A375 (cell line): ENCODE results near the gene ZMYM4. TPM values are rescaled to one million over a fixed set of nuclear protein-coding genes. Genes with fewer than 3 reads are reported as not detected.

Experiments
- small RNA-seq: library from RNA; depleted of rRNA; stranded (forward); fragments of <200 nt; gene quantifications from one replicate; pipeline ENCODE3, GENCODE V24; 2014
- total RNA-seq: library from RNA; depleted of rRNA; stranded (reverse); fragments of >200 nt; shearing (Covaris generic); gene quantifications from 2 replicates; pipeline ENCODE4 v1.2.3, GENCODE V29; 2014; rRNA removed

Gene ZMYM4
- 18.7 and 32.3 TPM in 2 replicates for total RNA-seq

GRCh38 chr1:35268282-35269200, at the start of gene ZMYM4:
Gene ZMYM4, plus strand, starts transcription at chr1:35268709. Its CDS starts 338 bp downstream, at chr1:35269047.

Small RNA genes within 50 kb of the gene (small RNA-seq; reads per million reads assigned to genes)
- not detected for gene RF00091

Other genes starting within 250 kb of the ZMYM4 start
- gene ZMYM6, start 236.8 kb upstream of the ZMYM4 start, total RNA-seq, result 5.5 and 5.7 TPM in 2 replicates
- gene ZMYM1, start 189.3 kb upstream of the ZMYM4 start, total RNA-seq, result 8.9 and 12.0 TPM in 2 replicates
- gene SFPQ, start 75.6 kb upstream of the ZMYM4 start, total RNA-seq, result 450 and 523 TPM in 2 replicates